K562 (cell line): ENCODE results near the gene KIF5C.

Experiments used
- CHAMP1 ChIP-seq: fragments of 450-650 bp; IDR thresholded peaks from 2 replicates; pipeline ENCODE4 v1.6.1; 2016; ENCODE audit warnings: mild to moderate bottlenecking
- EP300 ChIP-seq: IDR thresholded peaks from 2 replicates; pipeline ENCODE4 v1.6.1; 2012; ENCODE audit warnings: low read length, improper control_type of control experiment
- FOS ChIP-seq: IDR thresholded peaks from 3 replicates; pipeline ENCODE4 v1.6.1; 2011; ENCODE audit not compliant: insufficient read length; ENCODE audit errors: extremely low read depth
- HMG20B ChIP-seq: fragments of 250-450 bp; sonication (Bioruptor Pico); IDR thresholded peaks from 2 replicates; pipeline ENCODE4 v1.5.0; 2021; ENCODE audit warnings: mild to moderate bottlenecking
- JUN ChIP-seq, 2 experiments: sonication (generic) in 1 of 2; formaldehyde crosslinking in 1 of 2; IDR thresholded peaks; 2 replicates each; pipeline versions ENCODE4 v1.6.1 to v1.8.0; 2012 to 2022; ENCODE audit warnings: borderline replicate concordance in 2 of 2, mild to moderate bottlenecking in 2 of 2, improper control_type of control experiment in 1 of 2, low read depth in 1 of 2, low read length in 1 of 2, missing genetic modification reagents in 1 of 2
- MAFK ChIP-seq: IDR thresholded peaks from 2 replicates; pipeline ENCODE4 v1.6.1; 2011; ENCODE audit warnings: low read length, improper control_type of control experiment
- MLLT1 ChIP-seq, 2 experiments: fragments of 450-650 bp; IDR thresholded peaks; 2 replicates each; pipeline ENCODE4 v1.6.1; 2016
- TF ChIP-seq, protein P1 (sequence below), 3 experiments: IDR thresholded peaks in 2 of 3; conservative IDR thresholded peaks in 1 of 3; 2 replicates each; pipeline ENCODE4 v1.5.1; 2011 to 2012; ENCODE audit warnings: low read length in 3 of 3, mild to moderate bottlenecking in 3 of 3, control low read depth in 2 of 3, improper control_type of control experiment in 1 of 3, inconsistent platforms in 1 of 3, low read depth in 1 of 3, mixed read lengths in 1 of 3, moderate library complexity in 1 of 3; ENCODE audit not compliant: insufficient read depth in 2 of 3
- TF ChIP-seq, protein P2 (sequence below): sonication (generic); formaldehyde crosslinking; IDR thresholded peaks from 2 replicates; pipeline ENCODE4 v1.5.0; 2020; ENCODE audit warnings: missing genetic modification reagents
- TF ChIP-seq, protein P3 (sequence below): sonication (generic); formaldehyde crosslinking; IDR thresholded peaks from 2 replicates; pipeline ENCODE4 v1.8.0; 2022; ENCODE audit warnings: mild to moderate bottlenecking, missing genetic modification reagents, borderline replicate concordance

DNA sequence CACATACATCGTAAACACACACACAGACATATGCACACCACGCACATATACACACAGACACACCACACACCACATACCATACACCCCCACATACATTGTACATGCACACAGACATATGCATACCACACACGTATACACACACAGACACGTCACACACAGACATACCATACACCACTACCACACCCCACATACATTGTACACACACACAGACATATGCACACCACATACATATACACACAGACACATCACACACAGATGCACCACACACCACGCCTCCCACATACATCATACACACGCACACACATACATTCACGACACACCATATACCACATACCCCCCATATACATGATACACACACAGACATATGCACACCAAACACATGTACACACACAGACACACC lies 58.4 kb downstream of the KIF5C start:
- TF ChIP-seq EP300: no peak
- TF ChIP-seq MAFK: no peak
- TF ChIP-seq, protein P1, sequence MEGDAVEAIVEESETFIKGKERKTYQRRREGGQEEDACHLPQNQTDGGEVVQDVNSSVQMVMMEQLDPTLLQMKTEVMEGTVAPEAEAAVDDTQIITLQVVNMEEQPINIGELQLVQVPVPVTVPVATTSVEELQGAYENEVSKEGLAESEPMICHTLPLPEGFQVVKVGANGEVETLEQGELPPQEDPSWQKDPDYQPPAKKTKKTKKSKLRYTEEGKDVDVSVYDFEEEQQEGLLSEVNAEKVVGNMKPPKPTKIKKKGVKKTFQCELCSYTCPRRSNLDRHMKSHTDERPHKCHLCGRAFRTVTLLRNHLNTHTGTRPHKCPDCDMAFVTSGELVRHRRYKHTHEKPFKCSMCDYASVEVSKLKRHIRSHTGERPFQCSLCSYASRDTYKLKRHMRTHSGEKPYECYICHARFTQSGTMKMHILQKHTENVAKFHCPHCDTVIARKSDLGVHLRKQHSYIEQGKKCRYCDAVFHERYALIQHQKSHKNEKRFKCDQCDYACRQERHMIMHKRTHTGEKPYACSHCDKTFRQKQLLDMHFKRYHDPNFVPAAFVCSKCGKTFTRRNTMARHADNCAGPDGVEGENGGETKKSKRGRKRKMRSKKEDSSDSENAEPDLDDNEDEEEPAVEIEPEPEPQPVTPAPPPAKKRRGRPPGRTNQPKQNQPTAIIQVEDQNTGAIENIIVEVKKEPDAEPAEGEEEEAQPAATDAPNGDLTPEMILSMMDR (IDR thresholded peaks at IDR 0.05 in 2 of 3, conservative IDR thresholded peaks at IDR 0.05 in 1 of 3; ENCODE audit: insufficient read depth in 2 of 3, low read depth in 1 of 3, low read length in 3 of 3): no peak
- TF ChIP-seq, protein P2, sequence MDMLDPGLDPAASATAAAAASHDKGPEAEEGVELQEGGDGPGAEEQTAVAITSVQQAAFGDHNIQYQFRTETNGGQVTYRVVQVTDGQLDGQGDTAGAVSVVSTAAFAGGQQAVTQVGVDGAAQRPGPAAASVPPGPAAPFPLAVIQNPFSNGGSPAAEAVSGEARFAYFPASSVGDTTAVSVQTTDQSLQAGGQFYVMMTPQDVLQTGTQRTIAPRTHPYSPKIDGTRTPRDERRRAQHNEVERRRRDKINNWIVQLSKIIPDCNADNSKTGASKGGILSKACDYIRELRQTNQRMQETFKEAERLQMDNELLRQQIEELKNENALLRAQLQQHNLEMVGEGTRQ (CRISPR knock-in tag): no peak
- no peak for TF ChIP-seq CHAMP1
- TF ChIP-seq, protein P3, sequence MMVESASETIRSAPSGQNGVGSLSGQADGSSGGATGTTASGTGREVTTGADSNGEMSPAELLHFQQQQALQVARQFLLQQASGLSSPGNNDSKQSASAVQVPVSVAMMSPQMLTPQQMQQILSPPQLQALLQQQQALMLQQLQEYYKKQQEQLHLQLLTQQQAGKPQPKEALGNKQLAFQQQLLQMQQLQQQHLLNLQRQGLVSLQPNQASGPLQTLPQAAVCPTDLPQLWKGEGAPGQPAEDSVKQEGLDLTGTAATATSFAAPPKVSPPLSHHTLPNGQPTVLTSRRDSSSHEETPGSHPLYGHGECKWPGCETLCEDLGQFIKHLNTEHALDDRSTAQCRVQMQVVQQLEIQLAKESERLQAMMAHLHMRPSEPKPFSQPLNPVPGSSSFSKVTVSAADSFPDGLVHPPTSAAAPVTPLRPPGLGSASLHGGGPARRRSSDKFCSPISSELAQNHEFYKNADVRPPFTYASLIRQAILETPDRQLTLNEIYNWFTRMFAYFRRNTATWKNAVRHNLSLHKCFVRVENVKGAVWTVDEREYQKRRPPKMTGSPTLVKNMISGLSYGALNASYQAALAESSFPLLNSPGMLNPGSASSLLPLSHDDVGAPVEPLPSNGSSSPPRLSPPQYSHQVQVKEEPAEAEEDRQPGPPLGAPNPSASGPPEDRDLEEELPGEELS (CRISPR knock-in tag): no peak
- no peak for TF ChIP-seq JUN (IDR thresholded peaks at IDR 0.05; ENCODE audit: borderline replicate concordance, low read depth, low read length)
- TF ChIP-seq JUN (CRISPR knock-in tag; IDR thresholded peaks at IDR 0.05; ENCODE audit: borderline replicate concordance): no peak
- no peak for TF ChIP-seq HMG20B (CRISPR knock-in tag)
- no peak for TF ChIP-seq FOS
- 0 out of 4 replicates have a peak, but pooled peaks of 1 of the 2 experiments have one; percentile 14 for TF ChIP-seq MLLT1 (IDR thresholded peaks at IDR 0.05)
